ENCODE measurements around the gene HES7.
"Not testable (repeated sequence)": the region's sequence is repeated elsewhere in the genome, so short reads cannot be mapped to it uniquely, and the experiment has no call there.

HES7 gene

DNA sequence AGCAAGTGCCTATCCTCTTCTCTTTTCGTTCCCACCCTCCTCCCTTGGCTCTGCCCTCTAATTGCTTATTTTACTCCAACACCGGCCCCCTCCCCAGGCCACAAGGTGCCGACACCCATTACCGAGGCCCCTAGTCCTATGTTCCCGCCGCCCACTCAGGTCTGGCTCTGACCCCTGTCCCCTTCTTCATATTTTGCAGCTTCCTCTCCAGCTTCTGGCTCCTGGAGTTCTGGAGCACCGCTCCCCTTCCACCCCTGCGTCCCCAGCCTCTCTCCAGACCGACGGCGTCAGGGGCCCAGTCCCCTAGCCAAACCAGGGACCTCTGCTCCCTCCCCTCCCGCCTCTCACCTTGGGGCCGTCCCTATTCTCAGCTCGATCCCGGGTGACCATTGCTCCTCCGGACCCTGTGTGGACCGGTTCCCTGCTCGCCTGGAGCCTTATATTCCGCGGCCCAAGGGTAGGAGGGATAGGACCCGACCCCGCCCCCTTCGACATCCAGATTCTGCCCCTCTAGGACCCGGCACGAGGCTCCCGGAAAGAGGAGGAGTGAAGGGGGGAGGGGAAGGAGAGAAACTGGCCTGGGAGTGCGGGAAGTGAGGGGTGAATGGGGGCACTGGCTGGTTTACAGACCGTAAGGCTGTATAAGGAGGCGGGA lies at the start of gene HES7:
Gene HES7 (minus strand): TSS at position 412 of the 655 bp plus-strand sequence. CDS start 22 bp downstream, at position 390.
- Histone ChIP-seq H3K4me1 (peaks cover 50% of the 10 kb centered on the region), H3K9ac (peak within 1 kb of the TSS; percentile 63), H3K4me3 (peak within 1 kb of the TSS; percentile 71), H3K27ac (no peak within 1 kb of the TSS), H3K27me3 (peaks cover 78% of the 10 kb centered on the region), H3K4me2 (peak within 1 kb of the TSS; percentile 95), H4K20me1 (peaks cover 54% of the 10 kb centered on the region), H3K9me3 (no peaks in the 10 kb centered on the region), H3K36me3 (no peaks in the 10 kb centered on the region)
- no peak for TF ChIP-seq Cebpa-rat (IDR thresholded peaks at IDR 0.05)

DNA sequence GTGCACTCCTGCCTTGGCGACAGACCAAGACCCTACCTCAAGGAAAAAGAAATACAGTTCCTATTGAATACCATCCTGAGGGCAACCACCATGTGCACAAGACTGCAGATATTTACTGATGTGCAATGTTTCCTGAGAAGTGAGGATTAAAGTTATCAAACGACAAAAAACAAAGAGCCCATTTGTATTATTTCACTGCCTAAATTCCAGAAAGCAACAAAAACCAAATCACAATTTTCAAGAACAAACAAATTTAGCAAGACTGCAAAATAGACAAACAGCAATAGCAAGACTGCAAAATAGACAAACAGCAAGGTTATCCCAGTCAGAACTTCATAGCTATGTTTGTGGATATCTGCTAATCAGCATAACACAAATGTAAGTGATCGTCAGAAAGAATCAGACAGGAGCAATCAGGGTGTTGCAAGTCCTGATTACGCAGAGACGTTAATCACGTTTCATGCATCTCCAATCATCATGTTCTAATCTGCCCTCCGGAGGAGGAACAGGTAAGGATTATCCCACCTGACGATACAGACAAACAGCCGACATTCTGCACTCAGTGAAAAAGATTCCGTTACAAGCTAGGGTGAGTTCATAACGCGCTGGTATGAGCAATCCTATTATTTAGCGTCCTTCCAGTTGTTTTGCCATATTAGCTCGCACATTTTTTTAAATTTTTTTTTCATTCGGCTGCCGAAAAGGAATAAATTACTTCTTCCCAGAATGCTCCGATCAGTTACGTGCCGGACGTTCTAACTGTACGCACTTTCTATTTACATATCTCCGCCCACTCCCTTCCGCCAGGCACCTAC lies 49.4 kb upstream of the HES7 start:
- peak overlapping the region; percentile 98 for H3K27ac ChIP-seq
- no peaks in the 10 kb centered on the region for H4K20me1 ChIP-seq
- TF ChIP-seq Cebpa-rat (IDR thresholded peaks at IDR 0.05): peak; percentile 71
- no peaks in the 10 kb centered on the region for H3K9me3 ChIP-seq
- peak overlapping the region; percentile 98 for H3K4me2 ChIP-seq
- H3K36me3 ChIP-seq: no peaks in the 10 kb centered on the region
- H3K9ac ChIP-seq: peak overlapping the region; percentile 96
- peak overlapping the region; percentile 62 for H3K4me3 ChIP-seq
- H3K27me3 ChIP-seq: no peaks in the 10 kb centered on the region
- H3K4me1 ChIP-seq: peaks cover 68% of the 10 kb centered on the region

DNA sequence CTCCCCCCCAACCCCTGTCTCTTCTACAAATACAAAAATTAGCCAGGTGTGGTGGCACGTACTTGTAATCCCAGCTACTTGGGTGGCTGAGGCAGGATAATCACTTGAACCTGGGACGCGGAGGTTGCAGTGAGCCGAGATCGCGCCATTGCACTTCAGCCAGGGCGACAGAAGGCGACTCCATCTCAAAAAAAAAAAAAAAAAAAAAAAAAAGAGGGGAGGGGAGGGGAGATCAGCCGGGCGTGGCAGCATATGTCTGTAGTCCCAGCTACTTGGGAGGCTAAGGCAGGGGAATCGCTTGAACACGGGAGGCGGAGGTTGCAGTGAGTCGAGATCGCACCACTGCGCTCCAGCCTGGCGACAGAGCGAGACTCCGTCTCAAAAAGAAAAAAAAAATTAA lies 46.3 kb upstream of the HES7 start:
- H3K9ac ChIP-seq, H3K9me3 ChIP-seq, H3K27me3 ChIP-seq, H3K27ac ChIP-seq, H3K4me3 ChIP-seq, H4K20me1 ChIP-seq, H3K36me3 ChIP-seq: not testable (repeated sequence)
- Histone ChIP-seq H3K4me2 (peak overlapping the region; percentile 14; the same call in 1 of the 2 replicates), H3K4me1 (peaks cover 49% of the 10 kb centered on the region)

DNA sequence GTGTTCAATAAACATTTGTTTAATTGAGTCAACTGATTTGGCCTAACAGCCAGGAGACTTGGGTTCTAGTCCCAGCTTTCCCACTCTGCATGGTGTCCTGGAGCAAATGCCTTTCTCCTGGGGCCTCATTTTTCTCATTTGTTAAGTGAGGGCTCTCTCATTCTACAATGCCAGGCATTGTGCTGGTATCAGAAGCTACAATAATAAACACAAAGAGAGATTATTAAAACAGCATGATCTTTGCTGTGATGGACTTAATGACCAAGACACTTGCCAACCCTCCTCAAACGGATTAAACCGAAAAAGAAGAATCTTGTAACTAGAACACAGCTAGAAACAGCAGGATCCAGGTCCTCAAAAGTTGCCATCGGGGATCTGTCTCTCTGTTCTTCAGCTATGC lies 43.6 kb upstream of the HES7 start:
- Histone ChIP-seq H3K27me3 (no peaks in the 10 kb centered on the region), H3K9ac (no peak overlapping the region; the same call in 1 of the 2 replicates), H3K4me1 (peaks cover 48% of the 10 kb centered on the region), H3K4me2 (no peak overlapping the region), H3K36me3 (no peaks in the 10 kb centered on the region), H3K9me3 (no peaks in the 10 kb centered on the region), H4K20me1 (no peaks in the 10 kb centered on the region), H3K4me3 (no peak overlapping the region), H3K27ac (no peak overlapping the region)
- no peak for TF ChIP-seq Cebpa-rat (IDR thresholded peaks at IDR 0.05)

DNA sequence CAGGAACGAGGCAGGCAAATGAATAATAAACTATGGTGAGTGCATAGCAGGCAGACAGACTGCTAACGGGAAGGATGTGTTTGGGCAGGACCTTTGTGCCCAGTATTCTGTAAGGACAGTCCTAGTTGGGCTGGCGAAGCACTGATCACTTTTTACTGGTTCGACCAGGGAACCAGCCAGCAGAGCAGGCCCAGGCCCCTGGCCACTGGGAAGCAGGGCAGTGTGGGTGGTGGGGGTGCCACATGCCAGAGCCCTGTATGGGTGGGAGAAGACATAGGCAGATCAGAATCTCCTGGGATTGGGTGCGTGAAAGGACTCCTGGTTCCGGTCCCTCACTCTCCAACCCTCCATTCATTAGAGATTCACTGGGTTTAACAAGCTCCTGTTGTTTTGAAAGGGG lies 42.8 kb upstream of the HES7 start:
- Histone ChIP-seq H3K27ac (no peak overlapping the region), H3K4me2 (no peak overlapping the region), H3K9ac (no peak overlapping the region), H3K36me3 (no peaks in the 10 kb centered on the region), H3K27me3 (no peaks in the 10 kb centered on the region), H4K20me1 (peaks cover 6% of the 10 kb centered on the region), H3K4me1 (peaks cover 44% of the 10 kb centered on the region), H3K9me3 (no peaks in the 10 kb centered on the region), H3K4me3 (no peak overlapping the region)
- TF ChIP-seq Cebpa-rat (IDR thresholded peaks at IDR 0.05): no peak

DNA sequence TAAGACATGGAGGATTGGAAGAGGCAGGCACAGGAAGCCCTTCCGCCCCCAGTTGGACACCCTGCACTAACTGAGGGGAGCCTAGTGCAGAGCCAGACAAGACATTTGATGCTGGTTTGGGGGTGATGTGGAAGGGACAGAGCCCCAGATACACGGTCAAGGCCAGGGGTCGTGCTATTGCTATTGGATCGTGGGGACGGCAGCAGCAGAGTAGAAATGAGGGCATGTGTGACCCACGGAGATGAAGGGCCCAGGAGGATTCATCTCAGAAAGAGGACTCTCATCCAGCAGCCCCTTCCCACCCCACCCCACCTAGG lies 40.9 kb upstream of the HES7 start:
- peak overlapping the region; percentile 98 for H3K27ac ChIP-seq
- peaks cover 25% of the 10 kb centered on the region for H4K20me1 ChIP-seq
- H3K9ac ChIP-seq: no peak overlapping the region; the same call in 1 of the 2 replicates
- peak overlapping the region; percentile 91 for H3K4me2 ChIP-seq
- peaks cover 16% of the 10 kb centered on the region for H3K36me3 ChIP-seq
- H3K9me3 ChIP-seq: no peaks in the 10 kb centered on the region
- TF ChIP-seq Cebpa-rat (IDR thresholded peaks at IDR 0.05): no peak
- peaks cover 44% of the 10 kb centered on the region for H3K4me1 ChIP-seq
- no peaks in the 10 kb centered on the region for H3K27me3 ChIP-seq
- no peak overlapping the region; the same call in 1 of the 2 replicates for H3K4me3 ChIP-seq

DNA sequence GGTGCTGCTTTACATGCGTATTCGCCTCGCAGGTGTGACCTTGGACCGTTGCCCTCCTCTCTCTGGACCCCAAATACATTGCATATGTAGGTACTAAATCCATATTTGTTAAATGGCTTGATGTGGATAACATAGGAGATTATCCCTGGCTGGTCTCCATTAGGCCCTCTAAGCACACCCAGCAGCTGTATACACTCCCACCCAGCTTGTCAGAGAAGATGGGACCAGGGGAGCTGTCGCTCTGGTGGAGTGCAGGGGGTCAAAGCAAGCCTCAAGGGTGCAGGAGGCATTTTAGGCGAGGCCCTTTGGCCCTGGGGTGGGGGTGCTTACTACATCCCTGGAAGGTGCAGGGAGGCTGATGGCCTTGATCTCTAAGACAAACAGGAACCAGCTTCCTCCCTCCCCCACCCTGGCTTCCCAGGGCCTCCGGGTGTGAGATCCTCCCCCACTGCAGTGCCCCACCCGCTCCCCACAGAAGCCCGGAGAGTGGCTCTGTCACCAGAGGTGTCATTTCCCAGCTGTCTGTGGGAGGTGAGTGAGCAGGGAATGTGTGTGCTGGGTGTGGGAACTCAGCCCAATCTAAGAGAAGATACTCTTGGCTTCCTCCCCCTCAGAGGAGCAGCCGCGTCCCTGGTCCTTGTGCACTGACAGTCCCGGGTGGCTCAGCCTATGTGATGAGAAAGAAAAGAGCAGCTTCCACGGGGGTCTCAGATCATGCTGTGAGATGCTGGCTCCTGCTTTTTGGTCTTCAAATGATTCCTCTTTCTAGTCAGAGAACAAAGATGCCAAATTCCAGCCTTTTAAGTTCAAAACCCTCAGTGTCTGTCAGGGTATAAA lies 40.3 kb upstream of the HES7 start:
- Histone ChIP-seq H3K27ac (peak overlapping the region; percentile 98), H3K27me3 (no peaks in the 10 kb centered on the region), H3K4me1 (peaks cover 49% of the 10 kb centered on the region), H3K9ac (peak overlapping the region; percentile 99; the same call in 1 of the 2 replicates), H3K36me3 (peaks cover 21% of the 10 kb centered on the region), H3K4me2 (peak overlapping the region; percentile 91), H3K4me3 (peak overlapping the region; percentile 100), H3K9me3 (no peaks in the 10 kb centered on the region), H4K20me1 (peaks cover 31% of the 10 kb centered on the region)
- no peak for TF ChIP-seq Cebpa-rat (IDR thresholded peaks at IDR 0.05)

DNA sequence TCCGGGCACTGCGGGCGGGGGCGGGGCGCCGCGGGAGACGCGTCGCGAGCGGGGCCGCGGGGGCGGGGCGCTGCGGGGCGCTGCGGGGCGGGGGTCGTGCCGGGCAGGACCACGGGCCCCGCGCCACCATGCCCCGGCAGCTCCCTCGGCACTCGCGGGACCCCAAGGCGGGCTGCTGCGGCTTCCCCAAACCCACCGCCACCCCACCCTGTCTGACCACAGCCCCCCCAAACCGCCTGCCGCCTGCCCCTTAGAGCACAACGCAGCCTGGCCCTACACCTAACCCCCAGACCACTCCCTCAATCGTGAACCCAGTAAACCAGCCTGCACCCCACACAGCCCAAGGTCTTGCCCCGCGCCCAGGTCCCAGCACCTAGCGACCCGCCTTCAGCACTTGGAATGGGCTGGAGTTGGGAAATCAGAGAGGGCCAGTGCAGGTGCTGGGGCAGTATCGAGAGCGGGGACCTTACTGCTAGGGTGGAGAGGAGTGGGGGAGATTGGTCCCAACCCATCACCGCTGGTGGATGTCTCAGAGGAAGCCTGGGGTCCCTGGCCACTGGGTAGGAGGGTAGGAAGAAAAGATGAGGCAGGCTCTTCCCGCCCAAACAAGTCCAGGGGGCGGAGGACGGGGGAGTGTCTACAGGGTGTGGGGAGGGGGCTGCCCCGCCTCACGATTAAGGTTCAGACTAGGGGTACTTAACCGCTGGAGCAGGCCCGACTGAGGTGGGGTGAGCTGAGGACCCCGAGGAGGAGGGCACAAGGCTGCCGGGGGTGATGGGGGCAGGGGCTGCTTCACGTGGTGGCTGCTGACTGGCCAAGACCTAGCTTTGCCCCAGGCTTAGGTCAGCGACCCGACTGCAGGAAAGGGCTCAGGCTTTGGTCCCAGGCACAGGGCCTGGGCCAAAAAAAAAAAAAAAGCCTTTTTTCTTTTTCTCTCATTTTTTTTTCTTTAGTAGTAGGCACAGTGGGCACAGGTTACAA lies 39.4 kb upstream of the HES7 start:
- peak overlapping the region; percentile 91 for H3K4me2 ChIP-seq
- peaks cover 22% of the 10 kb centered on the region for H3K36me3 ChIP-seq
- H3K4me3 ChIP-seq: peak overlapping the region; percentile 100
- peak overlapping the region; percentile 98 for H3K27ac ChIP-seq
- peak overlapping the region; percentile 99 for H3K9ac ChIP-seq
- TF ChIP-seq Cebpa-rat (IDR thresholded peaks at IDR 0.05): no peak
- peaks cover 54% of the 10 kb centered on the region for H3K4me1 ChIP-seq
- no peaks in the 10 kb centered on the region for H3K27me3 ChIP-seq
- peaks cover 32% of the 10 kb centered on the region for H4K20me1 ChIP-seq
- no peaks in the 10 kb centered on the region for H3K9me3 ChIP-seq

All from BLaER1 (cell line).